HepG2 (cell line): ENCODE measurements around the gene NPW. TPM values are rescaled to one million over a fixed set of nuclear protein-coding genes. Genes with fewer than 3 reads are reported as not detected.
A peak's percentile ranks its signal among the peaks of the same experiment; 100 is the strongest.

Experiments
- ASH2L ChIP-seq: fragments of 300-600, 200-600 bp; sonication (generic); IDR thresholded peaks from 2 replicates; pipeline ENCODE4 v1.7.0; 2017; ENCODE audit warnings: low read depth, mild to moderate bottlenecking, moderate library complexity, mixed read lengths, low read length; ENCODE audit not compliant: insufficient read length
- EED ChIP-seq: sonication (generic); formaldehyde crosslinking; IDR thresholded peaks from 2 replicates; pipeline ENCODE4 v1.5.0; 2020; ENCODE audit warnings: mild to moderate bottlenecking, missing genetic modification reagents
- ETV5 ChIP-seq: IDR thresholded peaks from 2 replicates; pipeline ENCODE4 v1.6.1; 2018; ENCODE audit warnings: missing biosample characterization, missing genetic modification reagents, inconsistent platforms, borderline replicate concordance
- FOXA3 ChIP-seq: IDR thresholded peaks from 2 replicates; pipeline ENCODE4 v1.6.1; 2016; ENCODE audit warnings: missing genetic modification reagents, missing compliant biosample characterization
- GATA4 ChIP-seq: sonication (generic); IDR thresholded peaks from 2 replicates; pipeline ENCODE4 v1.6.1; 2016; ENCODE audit warnings: antibody characterized with exemption, low read depth, borderline replicate concordance
- GFI1 ChIP-seq: sonication (generic); formaldehyde crosslinking; IDR thresholded peaks from 2 replicates; pipeline ENCODE4 v1.5.0; 2020; ENCODE audit warnings: missing genetic modification reagents, mild to moderate bottlenecking, borderline replicate concordance
- KLF12 ChIP-seq: sonication (generic); formaldehyde crosslinking; IDR thresholded peaks from 2 replicates; pipeline ENCODE4 v1.4.0; 2020; ENCODE audit warnings: missing genetic modification reagents, borderline replicate concordance
- MED13 ChIP-seq: sonication (generic); formaldehyde crosslinking; IDR thresholded peaks from 2 replicates; pipeline ENCODE4 v1.5.0; 2020; ENCODE audit warnings: missing genetic modification reagents
- MIER2 ChIP-seq: IDR thresholded peaks from 2 replicates; pipeline ENCODE4 v1.6.1; 2016; ENCODE audit warnings: missing biosample characterization, missing genetic modification reagents
- MLLT10 ChIP-seq: sonication (generic); formaldehyde crosslinking; IDR thresholded peaks from 2 replicates; pipeline ENCODE4 v1.4.0; 2020; ENCODE audit warnings: missing genetic modification reagents
- NCOA1 ChIP-seq: sonication (generic); formaldehyde crosslinking; IDR thresholded peaks from 2 replicates; pipeline ENCODE4 v1.9.0; 2021; ENCODE audit warnings: missing genetic modification reagents
- NFATC3 ChIP-seq: sonication (generic); formaldehyde crosslinking; IDR thresholded peaks from 2 replicates; pipeline ENCODE4 v1.5.1; 2020; ENCODE audit warnings: mild to moderate bottlenecking, missing genetic modification reagents
- PHF5A ChIP-seq: IDR thresholded peaks from one replicate; pipeline ENCODE4 v1.6.1; 2018; ENCODE audit warnings: low read depth, missing genetic modification reagents; ENCODE audit not compliant: unreplicated experiment
- RAD21 ChIP-seq: fragments of 450-650 bp; formaldehyde crosslinking; IDR thresholded peaks from 2 replicates; pipeline ENCODE4 v1.5.0; 2020; ENCODE audit warnings: mild to moderate bottlenecking
- RFX5 ChIP-seq: IDR thresholded peaks from 2 replicates; pipeline ENCODE4 v1.6.1; 2011; ENCODE audit warnings: low read depth, low read length, improper control_type of control experiment
- ZNF124 ChIP-seq: sonication (generic); formaldehyde crosslinking; IDR thresholded peaks from 2 replicates; pipeline ENCODE4 v1.4.0; 2020; ENCODE audit warnings: missing genetic modification reagents
- ZNF136 ChIP-seq: sonication (generic); formaldehyde crosslinking; IDR thresholded peaks from 2 replicates; pipeline ENCODE4 v1.8.1; 2022; ENCODE audit warnings: low read depth, mild to moderate bottlenecking, moderate library complexity, missing genetic modification reagents
- ZNF331 ChIP-seq: sonication (generic); formaldehyde crosslinking; IDR thresholded peaks from 2 replicates; pipeline ENCODE4 v1.4.0; 2020; ENCODE audit warnings: missing genetic modification reagents
- ZNF430 ChIP-seq: sonication (generic); formaldehyde crosslinking; IDR thresholded peaks from 2 replicates; pipeline ENCODE4 v1.9.0; 2021; ENCODE audit warnings: mild to moderate bottlenecking, missing genetic modification reagents
- ZNF563 ChIP-seq: sonication (generic); formaldehyde crosslinking; IDR thresholded peaks from 2 replicates; pipeline ENCODE4 v1.8.0; 2022; ENCODE audit warnings: mild to moderate bottlenecking, moderate library complexity, missing genetic modification reagents
- ZNF7 ChIP-seq: IDR thresholded peaks from 2 replicates; pipeline ENCODE4 v1.6.1; 2016; ENCODE audit warnings: missing biosample characterization, missing genetic modification reagents
- ZNF761 ChIP-seq: sonication (generic); formaldehyde crosslinking; conservative IDR thresholded peaks from 2 replicates; pipeline ENCODE4 v1.4.0; 2020; ENCODE audit warnings: mild to moderate bottlenecking, missing genetic modification reagents
- ZNF766 ChIP-seq: sonication (generic); formaldehyde crosslinking; IDR thresholded peaks from 2 replicates; pipeline ENCODE4 v1.5.0; 2020; ENCODE audit warnings: missing genetic modification reagents, borderline replicate concordance
- ZNF773 ChIP-seq: sonication (generic); formaldehyde crosslinking; IDR thresholded peaks from 2 replicates; pipeline ENCODE4 v1.4.0; 2020; ENCODE audit warnings: missing genetic modification reagents, borderline replicate concordance
- ZNF800 ChIP-seq: sonication (generic); formaldehyde crosslinking; IDR thresholded peaks from 2 replicates; pipeline ENCODE4 v1.4.0; 2020; ENCODE audit warnings: missing genetic modification reagents
- ZSCAN25 ChIP-seq: sonication (generic); formaldehyde crosslinking; IDR thresholded peaks from 2 replicates; pipeline ENCODE4 v1.8.0; 2022; ENCODE audit warnings: mild to moderate bottlenecking, missing genetic modification reagents
- ZSCAN30 ChIP-seq: sonication (generic); formaldehyde crosslinking; IDR thresholded peaks from 2 replicates; pipeline ENCODE4 v1.5.0; 2020; ENCODE audit warnings: mild to moderate bottlenecking, missing genetic modification reagents
- polyA plus RNA-seq, 8 experiments: library from polyadenylated mRNA; depleted of rRNA in 3 of 8; stranded (reverse) in 7 of 8; unstranded in 1 of 8; fragments of >200 nt; fragmentation: Illumina TruSeq in 4 of 8; extraction: Trizol in 4 of 8; gene quantifications; 2 replicates each; pipeline versions ENCODE4 v1.2.1 to v1.2.3, GENCODE V29; 2011 to 2016; ENCODE audit warnings: low read depth in 4 of 8, missing spikeins in 1 of 8, mixed read lengths in 1 of 8; ENCODE audit not compliant: insufficient read depth in 1 of 8
- total RNA-seq, 5 experiments: library from RNA; depleted of rRNA; stranded (reverse); fragments of >200 nt; fragmentation: Illumina TruSeq; extraction: Trizol; gene quantifications; 2 replicates each; pipeline ENCODE4 v1.2.3, GENCODE V29; 2016; ENCODE audit warnings: low read depth in 1 of 5
- TF ChIP-seq, protein P1 (sequence below): sonication (generic); formaldehyde crosslinking; IDR thresholded peaks from 2 replicates; pipeline ENCODE4 v1.9.0; 2021; ENCODE audit warnings: missing genetic modification reagents, borderline replicate concordance

The NPW gene
- total and polyA plus RNA-seq, 2 of the 13 experiments (the other 11 are each of a cell fraction or from before 2014, with no cell fraction given): 0.24 to 0.97 TPM

DNA sequence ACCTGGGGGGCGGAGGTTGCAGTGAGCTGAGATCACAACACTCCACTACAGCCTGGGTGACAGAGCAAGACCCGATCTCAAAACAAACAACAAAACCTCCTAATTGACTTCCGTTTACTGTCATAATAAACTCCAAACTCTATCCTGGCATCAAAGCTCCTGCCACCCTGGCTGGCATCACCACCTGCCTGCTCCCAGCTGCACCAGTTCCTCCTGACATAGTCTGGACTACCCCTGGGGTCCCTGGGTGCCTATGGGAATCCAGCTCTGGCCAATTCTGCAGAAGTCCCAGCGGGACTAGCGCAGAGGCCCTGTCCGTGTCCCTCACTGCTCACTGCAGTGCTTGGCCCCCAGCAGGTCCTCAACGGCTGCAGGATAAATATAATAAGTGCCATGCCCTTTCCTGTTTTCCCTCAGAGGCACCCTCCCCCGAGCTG lies 27.3 kb downstream of the NPW start (continued):
- 0 out of 2 replicates have a peak, but pooled peaks have one; percentile 11 for TF ChIP-seq ZNF766 (CRISPR knock-in tag)
- TF ChIP-seq EED (CRISPR knock-in tag): 0 out of 2 replicates have a peak, but pooled peaks have one; percentile 11
- no peak for TF ChIP-seq RFX5
- TF ChIP-seq PHF5A (CRISPR knock-in tag): peak; percentile 23
- TF ChIP-seq MIER2: no peak
- TF ChIP-seq ASH2L: no peak
- peak; percentile 27; the same call in 1 of the 2 replicates for TF ChIP-seq GFI1 (CRISPR knock-in tag)
- TF ChIP-seq ZNF331 (CRISPR knock-in tag): peak; percentile 50; the same call in 1 of the 2 replicates
- TF ChIP-seq ZNF563: no peak
- 0 out of 2 replicates have a peak, but pooled peaks have one; percentile 8 for TF ChIP-seq ZNF124 (CRISPR knock-in tag)
- TF ChIP-seq KLF12 (CRISPR knock-in tag): peak; percentile 1; the same call in 1 of the 2 replicates
- TF ChIP-seq ZNF773 (CRISPR knock-in tag): no peak
- TF ChIP-seq ETV5 (CRISPR knock-in tag): peak; percentile 36; the same call in 1 of the 2 replicates
- TF ChIP-seq MLLT10 (CRISPR knock-in tag): no peak
- TF ChIP-seq ZNF136 (CRISPR knock-in tag): no peak; the same call in 1 of the 2 replicates
- 0 out of 2 replicates have a peak, but pooled peaks have one; percentile 8 for TF ChIP-seq ZSCAN25
- no peak for TF ChIP-seq MED13 (CRISPR knock-in tag)
- TF ChIP-seq RAD21: 0 out of 2 replicates have a peak, but pooled peaks have one; percentile 9
- TF ChIP-seq GATA4: 0 out of 2 replicates have a peak, but pooled peaks have one; percentile 18
- 0 out of 2 replicates have a peak, but pooled peaks have one; percentile 14 for TF ChIP-seq ZSCAN30 (CRISPR knock-in tag)
- no peak for TF ChIP-seq ZNF430 (CRISPR knock-in tag)
- TF ChIP-seq, protein P1, sequence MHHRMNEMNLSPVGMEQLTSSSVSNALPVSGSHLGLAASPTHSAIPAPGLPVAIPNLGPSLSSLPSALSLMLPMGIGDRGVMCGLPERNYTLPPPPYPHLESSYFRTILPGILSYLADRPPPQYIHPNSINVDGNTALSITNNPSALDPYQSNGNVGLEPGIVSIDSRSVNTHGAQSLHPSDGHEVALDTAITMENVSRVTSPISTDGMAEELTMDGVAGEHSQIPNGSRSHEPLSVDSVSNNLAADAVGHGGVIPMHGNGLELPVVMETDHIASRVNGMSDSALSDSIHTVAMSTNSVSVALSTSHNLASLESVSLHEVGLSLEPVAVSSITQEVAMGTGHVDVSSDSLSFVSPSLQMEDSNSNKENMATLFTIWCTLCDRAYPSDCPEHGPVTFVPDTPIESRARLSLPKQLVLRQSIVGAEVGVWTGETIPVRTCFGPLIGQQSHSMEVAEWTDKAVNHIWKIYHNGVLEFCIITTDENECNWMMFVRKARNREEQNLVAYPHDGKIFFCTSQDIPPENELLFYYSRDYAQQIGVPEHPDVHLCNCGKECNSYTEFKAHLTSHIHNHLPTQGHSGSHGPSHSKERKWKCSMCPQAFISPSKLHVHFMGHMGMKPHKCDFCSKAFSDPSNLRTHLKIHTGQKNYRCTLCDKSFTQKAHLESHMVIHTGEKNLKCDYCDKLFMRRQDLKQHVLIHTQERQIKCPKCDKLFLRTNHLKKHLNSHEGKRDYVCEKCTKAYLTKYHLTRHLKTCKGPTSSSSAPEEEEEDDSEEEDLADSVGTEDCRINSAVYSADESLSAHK (CRISPR knock-in tag): no peak
- no peak for TF ChIP-seq ZNF800 (CRISPR knock-in tag)
- TF ChIP-seq NCOA1 (CRISPR knock-in tag): 0 out of 2 replicates have a peak, but pooled peaks have one; percentile 48
- TF ChIP-seq ZNF761 (CRISPR knock-in tag): no peak
- TF ChIP-seq FOXA3 (CRISPR knock-in tag): peak; percentile 31; the same call in 1 of the 2 replicates
- TF ChIP-seq NFATC3 (CRISPR knock-in tag): 0 out of 2 replicates have a peak, but pooled peaks have one; percentile 10
- TF ChIP-seq ZNF7 (CRISPR knock-in tag): no peak
